ENCODE data around the gene KPNA6. TPM values are rescaled to one million over a fixed set of nuclear protein-coding genes. Genes with fewer than 3 reads are reported as not detected.

The KPNA6 gene
- total and polyA plus RNA-seq, 2 donors (not counting 3 experiments of a cell fraction or from before 2014, with no cell fraction given), result 22.1 to 85.6 TPM

DNA sequence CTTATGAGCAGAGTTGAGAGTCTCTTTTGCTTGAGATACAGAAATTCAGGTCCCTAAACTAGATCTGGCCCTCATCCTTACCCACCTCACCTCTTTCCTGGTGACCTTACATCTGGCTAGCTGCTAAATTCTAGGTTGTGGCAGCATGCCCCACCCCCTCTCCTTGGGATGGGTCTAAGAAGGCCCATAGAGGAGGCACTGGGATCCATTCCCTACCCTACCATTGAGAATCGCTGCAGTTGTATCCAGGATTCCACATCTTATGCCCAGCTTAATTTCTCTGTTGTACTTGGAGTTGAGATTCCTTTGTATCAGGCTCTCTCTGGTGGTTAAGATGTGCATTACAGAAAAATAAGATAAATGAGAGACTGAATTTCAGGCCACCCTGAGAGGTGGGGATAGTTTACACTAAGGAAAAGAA is 44.6 kb upstream of the KPNA6 start:
- ChIA-PET POLR2A (interaction anchor here (1.3 kb wide), 1 partner anchor 10 kb away, joined by 5 read pairs; the partner anchor contains the start of gene TMEM39B), CTCF (interaction anchor here (0.6 to 3.0 kb wide), 39 partner anchors 9 to 401 kb away, joined by 3 to 33 read pairs (median 5); partner anchors contain the start of genes ADGRB2, KPNA6, PTP4A2 and TMEM39B)
- H3K9ac ChIP-seq (replicated peaks; ENCODE audit: extremely low read depth, insufficient read depth, low read length), result no peak overlapping the region
- DNase-seq (ENCODE audit: low read depth, low spot score) (peak; percentile 78), FAIRE-seq (peak; percentile 69)
- H3K4me1 ChIP-seq (ENCODE audit: control insufficient read depth, extremely low read depth, insufficient read depth, low read length), result peaks cover 22% of the 10 kb centered on the region
- no TSS peak for BruUV-seq (replicated peaks)
- H4K20me1 ChIP-seq (replicated peaks; ENCODE audit: control insufficient read depth, extremely low read depth, insufficient read depth, low read length), result no peaks in the 10 kb centered on the region
- H3K9me3 ChIP-seq (replicated peaks; ENCODE audit: control insufficient read depth, insufficient read depth, low read length), result no peaks in the 10 kb centered on the region
- intact Hi-C loops (cut with micrococcal nuclease) (loop anchor here (1.0 to 5.0 kb wide), 4 partner anchors 36 to 481 kb away; no protein-coding TSS in a partner anchor), dilution Hi-C loops (cut with MboI; ENCODE audit: extremely low pct_ligation_motif_present, low sequenced_read_pairs) (no loop called here)
- peaks cover 15 to 18% of the 10 kb centered on the region in 2 experiments for H3K36me3 ChIP-seq (ENCODE audit: control insufficient read depth in 2 of 2, extremely low read depth in 1 of 2, insufficient read depth in 2 of 2, low read length in 2 of 2)
- no peak overlapping the region for H3K4me3 ChIP-seq (replicated peaks in 1 of 3; ENCODE audit: insufficient read depth in 1 of 3, low read depth in 1 of 3, low read length in 3 of 3)
- no peaks in the 10 kb centered on the region for H3K79me2 ChIP-seq (ENCODE audit: control insufficient read depth, insufficient read depth, low read length)
- TF ChIP-seq JUN (IDR thresholded peaks at IDR 0.05; ENCODE audit: borderline replicate concordance, insufficient read depth, insufficient read length, low read depth) (no peak), FOS (IDR thresholded peaks at IDR 0.05; ENCODE audit: borderline replicate concordance, insufficient read depth, low read length) (no peak), MYC (IDR thresholded peaks at IDR 0.05; ENCODE audit: low read depth, low read length) (no peak), POLR2AphosphoS5 (IDR thresholded peaks at IDR 0.05; ENCODE audit: insufficient read depth, low read depth, low read length) (no peak), GATA2 (IDR thresholded peaks at IDR 0.05; ENCODE audit: insufficient read depth, insufficient read length, low read depth, low read length) (no peak)
- TF ChIP-seq, protein P1, sequence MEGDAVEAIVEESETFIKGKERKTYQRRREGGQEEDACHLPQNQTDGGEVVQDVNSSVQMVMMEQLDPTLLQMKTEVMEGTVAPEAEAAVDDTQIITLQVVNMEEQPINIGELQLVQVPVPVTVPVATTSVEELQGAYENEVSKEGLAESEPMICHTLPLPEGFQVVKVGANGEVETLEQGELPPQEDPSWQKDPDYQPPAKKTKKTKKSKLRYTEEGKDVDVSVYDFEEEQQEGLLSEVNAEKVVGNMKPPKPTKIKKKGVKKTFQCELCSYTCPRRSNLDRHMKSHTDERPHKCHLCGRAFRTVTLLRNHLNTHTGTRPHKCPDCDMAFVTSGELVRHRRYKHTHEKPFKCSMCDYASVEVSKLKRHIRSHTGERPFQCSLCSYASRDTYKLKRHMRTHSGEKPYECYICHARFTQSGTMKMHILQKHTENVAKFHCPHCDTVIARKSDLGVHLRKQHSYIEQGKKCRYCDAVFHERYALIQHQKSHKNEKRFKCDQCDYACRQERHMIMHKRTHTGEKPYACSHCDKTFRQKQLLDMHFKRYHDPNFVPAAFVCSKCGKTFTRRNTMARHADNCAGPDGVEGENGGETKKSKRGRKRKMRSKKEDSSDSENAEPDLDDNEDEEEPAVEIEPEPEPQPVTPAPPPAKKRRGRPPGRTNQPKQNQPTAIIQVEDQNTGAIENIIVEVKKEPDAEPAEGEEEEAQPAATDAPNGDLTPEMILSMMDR (IDR thresholded peaks at IDR 0.05; ENCODE audit: extremely low read depth in 1 of 2, insufficient read depth in 1 of 2, low read depth in 1 of 2, low read length in 2 of 2), result peak; percentile 34
- TF ChIP-seq, protein P2, sequence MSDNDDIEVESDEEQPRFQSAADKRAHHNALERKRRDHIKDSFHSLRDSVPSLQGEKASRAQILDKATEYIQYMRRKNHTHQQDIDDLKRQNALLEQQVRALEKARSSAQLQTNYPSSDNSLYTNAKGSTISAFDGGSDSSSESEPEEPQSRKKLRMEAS (IDR thresholded peaks at IDR 0.05; ENCODE audit: insufficient read depth, insufficient read length), result no peak
- H2AFZ ChIP-seq (ENCODE audit: low read depth, low read length), result no peak overlapping the region
- H3K4me2 ChIP-seq (ENCODE audit: insufficient read depth, low read length), result no peak overlapping the region
- no peaks in the 10 kb centered on the region for H3K27me3 ChIP-seq (ENCODE audit: control insufficient read depth in 2 of 2, insufficient read depth in 2 of 2, low read length in 2 of 2)
- no peaks in the 10 kb centered on the region for H3K9me1 ChIP-seq (replicated peaks; ENCODE audit: control insufficient read depth, extremely low read depth, insufficient read depth, low read length)
- H3K27ac ChIP-seq (ENCODE audit: insufficient read depth, low read depth, low read length), result peak overlapping the region; percentile 35

Data from endothelial cell of umbilical vein (primary cell).